GM12891 (cell line): ENCODE data around the gene BAHCC1.

Experiments
- POLR2A ChIP-seq: IDR thresholded peaks from 2 replicates; pipeline ENCODE4 v1.6.1; 2011; ENCODE audit warnings: low read depth, low read length, control low read depth
- POLR2AphosphoS5 ChIP-seq: IDR thresholded peaks from 2 replicates; pipeline ENCODE4 v1.6.1; 2011; ENCODE audit warnings: low read depth, low read length, control low read depth

DNA sequence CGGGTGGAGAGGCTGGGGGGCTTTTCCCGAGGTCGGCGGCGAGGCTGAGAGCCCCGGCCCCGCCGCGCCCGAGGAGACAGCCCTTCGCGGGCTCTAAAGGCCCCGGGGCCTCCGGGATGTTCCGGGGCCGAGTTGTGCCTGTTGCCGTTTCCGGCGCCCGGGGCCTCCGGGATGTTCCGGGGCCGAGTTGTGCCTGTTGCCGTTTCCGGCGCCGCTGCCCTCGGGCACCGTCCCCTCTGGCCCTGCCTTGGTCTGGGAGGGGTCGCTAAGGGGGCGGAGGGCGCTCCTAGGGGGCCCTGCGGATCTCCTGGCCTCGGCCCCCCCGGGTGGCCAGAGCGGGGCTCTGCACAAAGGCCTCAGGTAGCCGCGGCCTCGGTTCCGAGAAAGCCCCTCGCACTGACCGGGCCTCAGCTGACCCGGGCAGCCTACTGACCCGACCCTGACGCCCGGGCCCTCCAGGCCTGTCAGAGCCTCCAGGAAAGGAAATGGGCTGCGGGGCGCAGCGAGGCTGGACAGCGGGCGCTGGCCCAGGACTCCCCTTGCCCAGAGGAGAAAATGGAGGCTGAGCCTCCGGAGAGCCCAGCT lies 93.1 kb downstream of the BAHCC1 start:
- TF ChIP-seq POLR2A (no peak), POLR2AphosphoS5 (no peak)
